ENCODE measurements around the gene INVS.
A peak's percentile ranks its signal among the peaks of the same experiment; 100 is the strongest.
"Not testable (repeated sequence)": the region's sequence is repeated elsewhere in the genome, so short reads cannot be mapped to it uniquely, and the experiment has no call there.

The INVS gene

GRCh38 chr9:100056561-100056960 is 42.5 kb upstream of the INVS start:
- H3K79me2 ChIP-seq (ENCODE audit: control insufficient read depth, low read length), result peaks cover 37% of the 10 kb centered on the region
- 0 out of 2 replicates have a peak, but pooled peaks cover under 1% of the 10 kb centered on the region for H4K20me1 ChIP-seq (ENCODE audit: control insufficient read depth, insufficient read depth, low read depth, low read length)
- H3F3A ChIP-seq (ENCODE audit: control insufficient read depth, insufficient read depth), result peaks cover 23% of the 10 kb centered on the region
- H3K4me3 ChIP-seq (ENCODE audit: low read length), result no peak overlapping the region
- no peaks in the 10 kb centered on the region for H3K9me2 ChIP-seq (replicated peaks; ENCODE audit: control insufficient read depth, low read length)
- no peak overlapping the region for H3K27ac ChIP-seq (ENCODE audit: low read depth, low read length)
- H3K9me3 ChIP-seq (ENCODE audit: control insufficient read depth, insufficient read depth, low read length), result no peaks in the 10 kb centered on the region
- no peak overlapping the region for H3K4me2 ChIP-seq (ENCODE audit: low read length)
- TF ChIP-seq, protein P1, sequence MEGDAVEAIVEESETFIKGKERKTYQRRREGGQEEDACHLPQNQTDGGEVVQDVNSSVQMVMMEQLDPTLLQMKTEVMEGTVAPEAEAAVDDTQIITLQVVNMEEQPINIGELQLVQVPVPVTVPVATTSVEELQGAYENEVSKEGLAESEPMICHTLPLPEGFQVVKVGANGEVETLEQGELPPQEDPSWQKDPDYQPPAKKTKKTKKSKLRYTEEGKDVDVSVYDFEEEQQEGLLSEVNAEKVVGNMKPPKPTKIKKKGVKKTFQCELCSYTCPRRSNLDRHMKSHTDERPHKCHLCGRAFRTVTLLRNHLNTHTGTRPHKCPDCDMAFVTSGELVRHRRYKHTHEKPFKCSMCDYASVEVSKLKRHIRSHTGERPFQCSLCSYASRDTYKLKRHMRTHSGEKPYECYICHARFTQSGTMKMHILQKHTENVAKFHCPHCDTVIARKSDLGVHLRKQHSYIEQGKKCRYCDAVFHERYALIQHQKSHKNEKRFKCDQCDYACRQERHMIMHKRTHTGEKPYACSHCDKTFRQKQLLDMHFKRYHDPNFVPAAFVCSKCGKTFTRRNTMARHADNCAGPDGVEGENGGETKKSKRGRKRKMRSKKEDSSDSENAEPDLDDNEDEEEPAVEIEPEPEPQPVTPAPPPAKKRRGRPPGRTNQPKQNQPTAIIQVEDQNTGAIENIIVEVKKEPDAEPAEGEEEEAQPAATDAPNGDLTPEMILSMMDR (IDR thresholded peaks at IDR 0.05; ENCODE audit: low read depth, low read length, poor library complexity, severe bottlenecking), result no peak
- no peak for TF ChIP-seq EZH2phosphoT487 (IDR thresholded peaks at IDR 0.05; ENCODE audit: borderline replicate concordance, low read length)
- H3K36me3 ChIP-seq (ENCODE audit: control insufficient read depth, low read length), result peaks cover 56% of the 10 kb centered on the region
- peaks cover 81% of the 10 kb centered on the region for H3K4me1 ChIP-seq (ENCODE audit: control insufficient read depth, low read length)
- no peaks in the 10 kb centered on the region for H3K27me3 ChIP-seq (ENCODE audit: control insufficient read depth, low read length)

DNA sequence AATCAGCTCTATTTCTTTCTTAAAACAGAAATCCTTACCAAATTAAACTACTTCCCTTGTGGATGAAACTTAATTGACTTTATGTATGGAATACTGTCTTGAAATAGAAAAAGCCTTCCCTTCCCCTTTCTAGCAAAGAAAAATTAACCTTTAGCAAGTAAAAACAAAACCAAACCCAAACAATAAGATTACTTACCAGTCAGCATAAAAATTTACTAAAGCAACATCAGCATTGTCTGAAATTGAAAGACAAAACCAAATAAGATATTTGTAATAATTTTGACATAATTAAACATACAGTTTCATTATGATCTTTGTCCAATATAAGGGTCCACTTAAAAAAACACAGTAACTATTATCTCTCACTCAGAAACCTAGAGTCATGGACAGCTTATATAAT is 41.4 kb upstream of the INVS start:
- H3K79me2 ChIP-seq (ENCODE audit: control insufficient read depth, low read length), result peaks cover 48% of the 10 kb centered on the region
- peaks cover 47% of the 10 kb centered on the region for H3K36me3 ChIP-seq (ENCODE audit: control insufficient read depth, low read length)

DNA sequence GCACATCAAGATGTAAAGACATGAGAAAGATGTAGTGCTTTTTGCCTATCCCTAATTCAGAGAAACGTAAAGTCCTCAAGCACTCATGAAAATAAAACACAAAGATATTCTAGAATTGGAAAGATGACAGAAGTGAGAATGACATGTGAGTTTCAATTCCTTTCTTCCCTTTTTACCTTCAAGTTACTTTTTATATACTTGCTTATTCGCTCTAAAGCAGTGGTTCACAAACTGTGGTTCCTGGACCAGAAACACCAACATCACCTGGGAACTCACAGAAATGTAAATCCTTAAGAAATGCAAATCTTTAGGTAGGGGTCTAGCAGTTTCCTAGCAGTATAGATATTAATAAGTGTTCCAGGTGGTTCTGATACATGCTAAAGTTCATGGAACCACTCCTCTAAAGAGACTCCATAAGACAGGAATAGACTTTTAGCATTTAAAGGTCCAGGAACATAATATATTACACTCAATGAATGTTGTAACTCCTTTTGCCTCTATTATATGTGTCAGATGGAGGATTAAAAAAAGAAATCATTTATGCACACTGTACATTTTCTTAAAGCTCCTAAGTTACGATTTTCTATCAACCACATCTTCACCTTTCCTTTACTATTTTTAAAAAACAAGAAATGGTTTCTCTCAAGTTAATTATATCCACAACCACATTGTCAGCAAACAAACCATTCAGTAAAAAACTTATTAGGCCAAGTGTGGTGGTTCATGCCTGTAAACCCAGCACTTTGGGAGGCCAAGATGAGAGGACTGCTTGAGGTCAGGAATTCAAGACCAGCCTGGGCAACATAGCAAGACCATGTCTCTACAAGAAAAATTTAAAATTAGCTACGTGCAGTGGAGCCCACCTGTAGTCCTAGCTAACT is 40.1 kb upstream of the INVS start:
- Histone ChIP-seq H3K4me3 (ENCODE audit: low read length) (peak overlapping the region; percentile 57), H3K9me2 (replicated peaks; ENCODE audit: control insufficient read depth, low read length) (no peaks in the 10 kb centered on the region), H3K4me1 (ENCODE audit: control insufficient read depth, low read length) (peaks cover 83% of the 10 kb centered on the region), H3K4me2 (ENCODE audit: low read length) (peak overlapping the region; percentile 63), H3K9me3 (ENCODE audit: control insufficient read depth, insufficient read depth, low read length) (no peaks in the 10 kb centered on the region), H3K27me3 (ENCODE audit: control insufficient read depth, low read length) (no peaks in the 10 kb centered on the region), H4K20me1 (ENCODE audit: control insufficient read depth, insufficient read depth, low read depth, low read length) (no peaks in the 10 kb centered on the region), H3K36me3 (ENCODE audit: control insufficient read depth, low read length) (peaks cover 47% of the 10 kb centered on the region), H3F3A (ENCODE audit: control insufficient read depth, insufficient read depth) (peaks cover 23% of the 10 kb centered on the region), H3K79me2 (ENCODE audit: control insufficient read depth, low read length) (peaks cover 56% of the 10 kb centered on the region), H3K27ac (ENCODE audit: low read depth, low read length) (peak overlapping the region; percentile 94)
- TF ChIP-seq, protein P1 (IDR thresholded peaks at IDR 0.05; ENCODE audit: low read depth, low read length, poor library complexity, severe bottlenecking), result no peak
- no peak for TF ChIP-seq EZH2phosphoT487 (IDR thresholded peaks at IDR 0.05; ENCODE audit: borderline replicate concordance, low read length)

More for the DNA sequence above, 41.4 kb upstream of the INVS start:
- H3K4me3 ChIP-seq (ENCODE audit: low read length), result peak overlapping the region; percentile 57; the same call in 1 of the 2 replicates
- peaks cover 83% of the 10 kb centered on the region for H3K4me1 ChIP-seq (ENCODE audit: control insufficient read depth, low read length)
- H3K9me3 ChIP-seq (ENCODE audit: control insufficient read depth, insufficient read depth, low read length), result no peaks in the 10 kb centered on the region
- no peaks in the 10 kb centered on the region for H4K20me1 ChIP-seq (ENCODE audit: control insufficient read depth, insufficient read depth, low read depth, low read length)
- peak overlapping the region; percentile 94 for H3K27ac ChIP-seq (ENCODE audit: low read depth, low read length)
- H3K4me2 ChIP-seq (ENCODE audit: low read length), result peak overlapping the region; percentile 63
- peaks cover 23% of the 10 kb centered on the region for H3F3A ChIP-seq (ENCODE audit: control insufficient read depth, insufficient read depth)
- H3K27me3 ChIP-seq (ENCODE audit: control insufficient read depth, low read length), result no peaks in the 10 kb centered on the region
- no peak for TF ChIP-seq EZH2phosphoT487 (IDR thresholded peaks at IDR 0.05; ENCODE audit: borderline replicate concordance, low read length)
- TF ChIP-seq, protein P1 (IDR thresholded peaks at IDR 0.05; ENCODE audit: low read depth, low read length, poor library complexity, severe bottlenecking), result no peak
- no peaks in the 10 kb centered on the region for H3K9me2 ChIP-seq (replicated peaks; ENCODE audit: control insufficient read depth, low read length)

- H3K9me3 ChIP-seq (ENCODE audit: control insufficient read depth, insufficient read depth, low read length); H3K4me3 ChIP-seq (ENCODE audit: low read length); H3K27ac ChIP-seq (ENCODE audit: low read depth, low read length); H3K27me3 ChIP-seq (ENCODE audit: control insufficient read depth, low read length); H4K20me1 ChIP-seq (ENCODE audit: control insufficient read depth, insufficient read depth, low read depth, low read length); H3K9me2 ChIP-seq (replicated peaks; ENCODE audit: control insufficient read depth, low read length); H3K4me2 ChIP-seq (ENCODE audit: low read length): not testable (repeated sequence)
- Histone ChIP-seq H3K4me1 (ENCODE audit: control insufficient read depth, low read length) (peaks cover 85% of the 10 kb centered on the region), H3K79me2 (ENCODE audit: control insufficient read depth, low read length) (peaks cover 69% of the 10 kb centered on the region), H3K36me3 (ENCODE audit: control insufficient read depth, low read length) (peaks cover 29% of the 10 kb centered on the region), H3F3A (ENCODE audit: control insufficient read depth, insufficient read depth) (peaks cover 32% of the 10 kb centered on the region)
These were observed 36.4 kb upstream of the INVS start for GRCh38 chr9:100062683-100063082.
